Large intestine (tissue), 12 donors: ENCODE data around the gene LRRC70. TPM values are rescaled to one million over a fixed set of nuclear protein-coding genes. Genes with fewer than 3 reads are reported as not detected.

ENCODE experiments used
- DNase-seq, 2 donors: peaks; one replicate each; pipeline versions ENCODE4 v3.0.0 to v3.0.0-alpha.2; 2013
- H3K27ac ChIP-seq: one replicate; pipeline ENCODE4 v1.5.1; 2013; ENCODE audit warnings: low read length
- H3K27me3 ChIP-seq: 2 replicates; pipeline ENCODE4 v1.6.1; 2013; ENCODE audit warnings: low read length; ENCODE audit not compliant: control insufficient read depth, insufficient read depth
- H3K36me3 ChIP-seq: 2 replicates; pipeline ENCODE4 v1.6.1; 2013; ENCODE audit warnings: low read length; ENCODE audit not compliant: control insufficient read depth, insufficient read depth
- H3K4me1 ChIP-seq: one replicate; pipeline ENCODE4 v1.6.1; 2013; ENCODE audit warnings: low read length; ENCODE audit not compliant: control insufficient read depth, insufficient read depth
- H3K4me3 ChIP-seq: one replicate; pipeline ENCODE4 v1.5.1; 2013; ENCODE audit warnings: low read length
- H3K9me3 ChIP-seq: one replicate; pipeline ENCODE4 v1.6.1; 2013; ENCODE audit warnings: mild to moderate bottlenecking, low read depth, low read length, moderate library complexity; ENCODE audit not compliant: control insufficient read depth
- WGBS: methylation state at CpG from one replicate; pipeline ENCODE4 v1.1.5; 2013; ENCODE audit warnings: low lambda C conversion rate; ENCODE audit not compliant: insufficient coverage; 5-methylcytosine and 5-hydroxymethylcytosine counted together
- long read RNA-seq, 11 donors: transcript quantifications; one replicate each; lab custom pipeline, GENCODE V29; 2026
- polyA plus RNA-seq: library from polyadenylated mRNA; unstranded; fragments of 120-200 nt; gene quantifications from one replicate; pipeline ENCODE4 v1.2.1, GENCODE V29; 2013

Gene LRRC70, protein sequence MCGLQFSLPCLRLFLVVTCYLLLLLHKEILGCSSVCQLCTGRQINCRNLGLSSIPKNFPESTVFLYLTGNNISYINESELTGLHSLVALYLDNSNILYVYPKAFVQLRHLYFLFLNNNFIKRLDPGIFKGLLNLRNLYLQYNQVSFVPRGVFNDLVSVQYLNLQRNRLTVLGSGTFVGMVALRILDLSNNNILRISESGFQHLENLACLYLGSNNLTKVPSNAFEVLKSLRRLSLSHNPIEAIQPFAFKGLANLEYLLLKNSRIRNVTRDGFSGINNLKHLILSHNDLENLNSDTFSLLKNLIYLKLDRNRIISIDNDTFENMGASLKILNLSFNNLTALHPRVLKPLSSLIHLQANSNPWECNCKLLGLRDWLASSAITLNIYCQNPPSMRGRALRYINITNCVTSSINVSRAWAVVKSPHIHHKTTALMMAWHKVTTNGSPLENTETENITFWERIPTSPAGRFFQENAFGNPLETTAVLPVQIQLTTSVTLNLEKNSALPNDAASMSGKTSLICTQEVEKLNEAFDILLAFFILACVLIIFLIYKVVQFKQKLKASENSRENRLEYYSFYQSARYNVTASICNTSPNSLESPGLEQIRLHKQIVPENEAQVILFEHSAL
- polyA plus RNA-seq, result 4.2 TPM
- long read RNA-seq, donor 1, result 0 reads
- long read RNA-seq, donor 2, result 0 reads
- long read RNA-seq, donor 3, partial matches to known transcripts, result 0 of 5 reads
- long read RNA-seq, donor 3, other reads (novel, unspliced or antisense), result 0 of 5 reads
- long read RNA-seq, donor 4, result 0 reads
- long read RNA-seq, donor 5, partial matches to known transcripts, result 0 of 1 reads
- long read RNA-seq, donor 5, other reads (novel, unspliced or antisense), result 0 of 1 reads
- long read RNA-seq, donor 6, partial matches to known transcripts, result 0 of 1 reads
- long read RNA-seq, donor 6, other reads (novel, unspliced or antisense), result 0 of 1 reads
- long read RNA-seq, donor 7, partial matches to known transcripts, result 0 of 3 reads
- long read RNA-seq, donor 7, other reads (novel, unspliced or antisense), result 0 of 3 reads
- long read RNA-seq, donor 8, result 0 reads
- long read RNA-seq, donor 9, result 0 reads
- long read RNA-seq, donor 10, partial matches to known transcripts, result 0 of 2 reads
- long read RNA-seq, donor 10, other reads (novel, unspliced or antisense), result 0 of 2 reads
- long read RNA-seq, donor 11, partial matches to known transcripts, result 0 of 1 reads
- long read RNA-seq, donor 11, other reads (novel, unspliced or antisense), result 0 of 1 reads

DNA sequence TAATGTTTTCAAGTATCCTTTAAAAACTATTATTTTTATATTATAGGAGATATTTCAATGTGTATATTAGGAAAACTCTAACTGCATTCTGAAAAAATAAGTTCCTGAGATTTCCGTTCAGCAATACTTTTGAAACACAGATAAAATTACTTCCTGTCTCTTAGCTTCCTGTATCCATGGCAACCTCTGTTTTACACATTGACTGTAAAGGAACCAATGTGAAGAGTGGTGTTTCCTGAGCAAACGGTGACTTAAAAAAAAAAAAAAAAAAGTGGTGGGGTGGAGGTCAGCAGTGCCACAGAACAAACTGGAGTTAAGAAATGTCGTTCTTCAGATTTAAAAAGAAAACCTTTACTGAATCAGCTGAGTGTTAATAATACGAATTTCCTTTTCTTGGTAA is at the start of gene LRRC70:
TSS of gene LRRC70 (plus strand) at position 280 of the 400 bp plus-strand sequence. CDS start 620 bp downstream, outside the sequence.
- WGBS, result 57% methylated on average over 2 of the region's 4 CpGs
- no peak within 1 kb of the TSS for H3K27ac ChIP-seq
- peaks cover 5% of the 10 kb centered on the region for H3K36me3 ChIP-seq
- H3K4me1 ChIP-seq, result no peaks in the 10 kb centered on the region
- no peak within 1 kb of the TSS for H3K4me3 ChIP-seq
- DNase-seq, result no peak
- H3K9me3 ChIP-seq, result no peaks in the 10 kb centered on the region
- no peaks in the 10 kb centered on the region for H3K27me3 ChIP-seq

DNA sequence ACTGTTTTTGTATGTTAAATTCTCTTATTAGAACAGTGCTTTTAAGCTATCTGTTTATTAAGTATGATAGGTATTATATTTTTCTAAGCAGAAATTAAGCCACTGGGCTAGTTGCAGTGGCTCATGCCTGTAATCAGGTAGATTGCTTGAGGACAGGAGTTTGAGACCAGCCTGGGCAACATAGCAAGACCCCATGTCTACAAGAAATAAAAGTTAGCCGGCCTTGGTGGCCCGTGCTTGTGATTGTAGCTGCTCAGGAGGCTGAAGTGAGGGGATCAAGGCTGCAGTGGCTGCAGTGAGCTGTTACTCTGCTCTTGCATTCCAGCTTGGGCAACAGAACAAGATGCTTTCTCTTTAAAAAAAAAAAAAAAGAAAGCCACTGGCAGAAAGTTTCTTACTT is 45.0 kb upstream of the LRRC70 start:
- H3K4me1 ChIP-seq, result no peaks in the 10 kb centered on the region
- H3K27me3 ChIP-seq, result no peaks in the 10 kb centered on the region
- H3K36me3 ChIP-seq, result peaks cover 3% of the 10 kb centered on the region
- no CpG with 5 or more reads among the region's 2 CpGs for WGBS
- no peaks in the 10 kb centered on the region for H3K9me3 ChIP-seq
- H3K27ac ChIP-seq, result no peak overlapping the region
- no peak overlapping the region for H3K4me3 ChIP-seq
- DNase-seq, result no peak

DNA sequence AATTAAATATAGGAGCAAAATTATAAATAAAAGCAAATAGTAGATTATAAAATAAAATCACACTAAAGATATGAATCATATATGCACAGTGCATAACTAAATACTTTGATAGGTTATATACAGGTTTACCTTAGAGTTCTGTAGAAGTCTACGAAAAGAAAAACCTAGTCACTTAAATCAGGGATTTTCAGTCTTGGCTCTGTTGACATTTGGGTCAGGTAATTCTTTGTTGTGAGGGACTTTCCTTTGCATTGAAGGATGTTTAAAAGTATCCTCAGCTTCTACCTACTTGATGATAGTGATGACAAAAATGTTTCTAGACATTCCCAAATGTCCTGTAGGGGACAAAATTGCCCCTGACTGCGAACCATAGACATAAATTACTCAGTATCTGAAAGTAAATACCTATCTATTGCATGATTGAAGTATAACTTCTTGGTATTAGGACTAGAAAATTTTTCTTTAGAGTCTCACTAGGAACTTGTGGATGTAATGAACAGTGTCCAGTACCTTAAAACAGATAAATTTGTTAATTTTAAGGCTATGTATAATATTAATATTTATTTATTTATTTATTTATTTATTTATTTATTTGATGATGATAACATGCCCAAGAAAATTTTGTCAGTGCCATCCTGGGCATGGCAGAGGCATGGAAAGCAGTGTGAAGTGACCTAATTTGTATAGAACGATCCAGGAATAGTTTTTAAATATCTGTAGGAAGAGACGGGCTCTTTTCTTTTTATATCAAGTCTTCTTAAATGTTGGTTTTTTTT is 44.0 kb upstream of the LRRC70 start:
- WGBS, result 50% methylated on average over 2 of the region's 4 CpGs
- Histone ChIP-seq H3K27me3 (no peaks in the 10 kb centered on the region), H3K36me3 (peaks cover 3% of the 10 kb centered on the region), H3K9me3 (no peaks in the 10 kb centered on the region), H3K27ac (no peak overlapping the region), H3K4me3 (no peak overlapping the region), H3K4me1 (no peaks in the 10 kb centered on the region)
- DNase-seq, result no peak

DNA sequence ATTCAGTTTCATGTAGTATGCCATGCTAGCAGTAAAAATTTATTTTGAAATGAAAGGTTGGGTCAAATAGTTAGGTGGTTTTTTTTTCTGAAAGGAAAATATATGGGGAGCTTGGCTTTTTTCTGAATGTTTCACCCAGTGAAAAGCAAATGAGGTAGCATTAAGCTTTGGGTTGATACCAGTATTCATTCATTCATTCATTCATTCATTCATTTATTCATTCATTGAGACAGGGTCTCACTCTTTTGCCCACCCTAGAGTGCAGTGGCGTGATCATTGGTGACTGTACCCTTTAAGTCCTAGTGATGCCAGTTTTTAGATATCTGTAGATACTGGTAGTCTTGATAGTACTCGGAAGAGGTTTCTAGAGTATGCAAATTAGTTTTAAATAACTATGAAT is 42.4 kb upstream of the LRRC70 start:
- H3K9me3 ChIP-seq, result no peaks in the 10 kb centered on the region
- H3K4me1 ChIP-seq, result no peaks in the 10 kb centered on the region
- no CpG with 5 or more reads among the region's 2 CpGs for WGBS
- H3K36me3 ChIP-seq, result peaks cover 6% of the 10 kb centered on the region
- no peak overlapping the region for H3K4me3 ChIP-seq
- H3K27me3 ChIP-seq, result no peaks in the 10 kb centered on the region
- no peak overlapping the region for H3K27ac ChIP-seq
- no peak for DNase-seq

DNA sequence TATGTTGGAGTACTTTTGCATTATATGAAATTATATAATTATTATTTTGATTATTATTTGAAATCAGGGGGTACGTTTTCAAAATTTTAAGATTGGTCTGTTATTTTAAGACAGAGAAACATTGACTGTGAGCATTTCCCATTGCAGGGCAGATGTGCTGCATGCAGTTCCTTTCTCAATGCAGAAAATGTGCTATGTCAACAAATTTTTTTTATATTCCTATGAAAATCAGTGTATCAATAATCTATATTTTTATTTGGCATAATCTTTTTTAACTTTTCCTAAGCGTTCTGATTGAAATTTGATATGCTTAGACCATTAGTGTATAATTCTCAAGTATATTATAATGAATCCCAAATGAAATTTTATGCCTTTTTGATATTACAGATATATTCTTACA is 41.8 kb upstream of the LRRC70 start:
- H3K4me3 ChIP-seq, result no peak overlapping the region
- 100% methylated on average over 2 of the region's 2 CpGs for WGBS
- H3K9me3 ChIP-seq, result no peaks in the 10 kb centered on the region
- H3K36me3 ChIP-seq, result peaks cover 6% of the 10 kb centered on the region
- H3K27me3 ChIP-seq, result no peaks in the 10 kb centered on the region
- no peaks in the 10 kb centered on the region for H3K4me1 ChIP-seq
- DNase-seq, result no peak
- no peak overlapping the region for H3K27ac ChIP-seq

DNA sequence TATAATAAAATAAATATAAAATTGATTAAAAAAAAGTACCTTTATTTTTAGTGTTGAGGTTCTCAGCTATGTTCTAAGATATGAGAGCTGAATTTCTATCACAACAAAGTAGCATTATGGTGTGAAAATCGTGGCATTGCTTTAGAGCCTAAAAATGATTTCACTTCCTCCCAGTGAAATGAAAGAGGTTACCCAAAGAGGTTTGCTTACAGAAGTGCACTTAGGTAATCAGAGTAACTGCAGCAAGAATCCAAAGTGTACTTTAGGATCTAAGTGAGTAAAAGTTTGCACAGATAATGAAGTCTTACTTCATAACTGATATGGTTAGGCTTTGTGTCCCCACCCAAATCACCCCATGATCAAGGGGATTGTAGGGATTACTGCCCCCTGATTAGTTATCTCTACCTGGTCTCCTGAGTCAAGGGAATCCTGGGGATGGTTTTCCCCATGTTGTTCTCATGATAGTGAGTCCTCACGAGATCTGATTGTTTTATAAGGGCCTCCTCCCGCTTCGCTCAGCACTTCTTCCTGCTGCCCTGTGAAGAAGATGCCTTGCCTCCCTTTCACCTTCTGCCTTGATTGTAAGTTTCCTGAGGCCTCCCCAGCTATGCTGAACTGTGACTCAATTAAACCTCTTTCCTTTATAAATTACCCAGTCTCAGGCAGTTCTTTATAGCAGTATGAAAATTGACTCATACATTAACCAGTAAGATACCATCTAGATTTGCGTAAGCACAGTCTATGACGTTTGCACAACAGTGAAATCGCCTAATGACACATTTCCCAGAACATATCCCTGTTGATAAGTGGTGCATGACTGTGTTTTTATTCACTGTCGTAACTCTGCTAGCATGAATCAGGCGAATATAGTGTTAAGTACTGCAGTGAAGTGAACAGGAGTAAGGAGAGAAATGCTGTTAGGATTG is 40.3 kb upstream of the LRRC70 start:
- peak; percentile 8 to 39 for DNase-seq
- H3K36me3 ChIP-seq, result peaks cover 3% of the 10 kb centered on the region
- H3K9me3 ChIP-seq, result no peaks in the 10 kb centered on the region
- no peak overlapping the region for H3K27ac ChIP-seq
- H3K4me1 ChIP-seq, result no peaks in the 10 kb centered on the region
- 76% methylated on average over 4 of the region's 9 CpGs for WGBS
- H3K27me3 ChIP-seq, result no peaks in the 10 kb centered on the region
- no peak overlapping the region for H3K4me3 ChIP-seq

DNA sequence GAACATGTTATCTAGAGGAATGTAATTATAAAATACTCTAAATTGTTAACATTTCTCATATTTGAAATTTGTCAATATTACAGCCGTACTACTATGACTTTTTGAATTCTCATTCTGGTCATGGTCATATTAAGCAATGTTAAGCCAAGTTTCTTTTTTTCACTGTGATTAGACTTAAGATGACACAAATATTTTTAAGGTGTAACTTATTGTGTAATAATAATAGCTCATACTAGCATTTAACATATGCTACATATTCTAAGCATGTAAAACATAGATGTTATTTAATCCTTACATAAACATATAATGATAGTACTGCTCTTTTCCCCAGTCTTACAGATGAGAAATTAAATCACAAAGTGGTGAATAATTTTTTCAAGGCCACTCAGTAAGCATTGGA is 35.9 kb upstream of the LRRC70 start:
- no peak overlapping the region for H3K4me3 ChIP-seq
- peaks cover 3% of the 10 kb centered on the region for H3K36me3 ChIP-seq
- no peaks in the 10 kb centered on the region for H3K4me1 ChIP-seq
- whole genome bisulfite sequencing, result 100% methylated on average over 1 of the region's 1 CpG
- H3K27me3 ChIP-seq, result no peaks in the 10 kb centered on the region
- no peak for DNase-seq
- H3K9me3 ChIP-seq, result no peaks in the 10 kb centered on the region
- H3K27ac ChIP-seq, result no peak overlapping the region

DNA sequence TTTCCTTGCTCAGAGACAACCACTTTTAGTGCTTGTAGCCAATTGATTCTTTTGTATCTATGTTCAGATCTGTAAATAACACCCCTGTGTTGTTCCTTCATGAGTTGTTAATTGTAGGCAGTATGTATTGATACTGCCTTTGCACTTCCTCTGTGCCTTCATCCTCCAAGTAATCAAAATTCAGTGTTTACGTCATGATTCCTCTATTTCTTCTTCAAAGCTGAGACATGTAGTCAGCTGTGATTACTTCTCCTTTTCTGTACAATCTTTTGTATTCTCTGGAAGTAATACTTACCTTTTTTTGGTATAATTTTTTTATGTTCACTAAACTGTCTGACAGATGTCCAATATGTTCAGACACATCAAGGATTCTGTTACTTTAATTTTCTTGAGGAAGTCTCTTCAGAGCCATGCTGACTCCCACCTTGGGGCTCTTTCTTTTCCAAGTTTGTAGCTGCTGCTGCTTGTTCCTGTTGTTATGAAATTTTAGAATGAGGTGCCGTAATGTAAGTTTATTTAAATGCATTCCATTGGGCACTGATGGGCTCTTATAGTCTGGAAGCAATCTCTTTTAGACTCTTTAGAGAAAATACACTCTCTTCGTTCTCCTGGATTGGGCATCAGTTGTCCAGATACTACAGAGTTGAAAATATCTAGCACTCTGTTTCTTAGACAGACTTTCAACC is 30.5 kb upstream of the LRRC70 start:
- H3K27ac ChIP-seq, result no peak overlapping the region
- no peak for DNase-seq
- WGBS, result 91% methylated on average over 1 of the region's 3 CpGs
- no peaks in the 10 kb centered on the region for H3K4me1 ChIP-seq
- H3K4me3 ChIP-seq, result no peak overlapping the region
- H3K9me3 ChIP-seq, result no peaks in the 10 kb centered on the region
- H3K36me3 ChIP-seq, result peaks cover 3% of the 10 kb centered on the region
- no peaks in the 10 kb centered on the region for H3K27me3 ChIP-seq

DNA sequence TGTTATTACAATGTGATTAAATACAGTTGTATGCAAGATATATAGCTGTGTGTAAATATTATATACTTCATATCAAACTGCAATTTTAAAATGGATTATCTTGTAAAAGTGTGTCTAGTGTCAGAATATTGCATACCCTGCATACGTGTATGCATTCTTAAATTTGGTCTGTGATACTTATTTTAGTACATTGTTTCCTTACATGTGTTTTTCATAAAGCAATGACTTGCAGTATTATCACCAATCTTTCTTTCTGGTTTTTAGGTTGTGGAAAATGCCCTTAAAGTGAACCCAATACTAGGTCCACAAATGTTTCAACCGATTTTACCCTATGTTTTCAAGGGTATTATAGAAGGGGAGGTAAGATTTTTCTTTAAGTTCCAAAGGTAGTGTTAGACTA is 28.5 kb upstream of the LRRC70 start:
- H3K9me3 ChIP-seq, result no peaks in the 10 kb centered on the region
- no peak for DNase-seq
- WGBS, result no CpG with 5 or more reads among the region's 2 CpGs
- peaks cover 7% of the 10 kb centered on the region for H3K36me3 ChIP-seq
- no peak overlapping the region for H3K27ac ChIP-seq
- H3K27me3 ChIP-seq, result no peaks in the 10 kb centered on the region
- H3K4me3 ChIP-seq, result no peak overlapping the region
- H3K4me1 ChIP-seq, result no peaks in the 10 kb centered on the region
